GM12874 (cell line): ENCODE results near the gene TMEM134.

ENCODE experiments used
- CTCF ChIP-seq: IDR thresholded peaks from 2 replicates; pipeline ENCODE4 v1.5.1; 2011; ENCODE audit warnings: low read depth, mild to moderate bottlenecking, control low read depth, low read length, moderate library complexity; ENCODE audit not compliant: insufficient read depth

Gene TMEM134

GRCh38 chr11:67486481-67487195 lies 17.6 kb upstream of the TMEM134 start:
- TF ChIP-seq CTCF = no peak

DNA sequence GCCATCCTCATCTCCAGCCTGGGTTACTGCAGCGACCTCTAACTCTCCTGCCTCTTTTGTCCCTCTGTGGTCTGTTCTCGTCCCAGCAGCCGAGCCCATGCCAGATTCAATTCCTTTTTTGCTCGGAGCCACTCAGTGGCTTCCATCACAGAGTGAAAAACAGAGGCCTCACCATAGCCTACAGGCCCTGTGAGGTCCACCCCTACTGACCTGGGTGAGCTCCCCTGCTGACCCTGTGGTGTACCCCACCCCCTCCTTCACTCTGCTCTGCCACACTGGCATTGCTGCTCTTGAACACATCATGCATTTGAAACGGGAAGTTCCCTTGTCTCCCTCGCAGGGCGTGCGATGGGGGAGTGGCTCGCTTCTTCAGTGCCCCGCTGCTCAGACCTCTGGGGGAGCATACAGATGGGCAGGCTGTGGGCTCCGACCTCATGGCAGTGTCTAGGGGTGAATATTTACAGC lies 15.8 kb upstream of the TMEM134 start:
- no peak for TF ChIP-seq CTCF

GRCh38 chr11:67483831-67484665 lies 15.0 kb upstream of the TMEM134 start:
- no peak for TF ChIP-seq CTCF

- no peak for TF ChIP-seq CTCF
These were observed 14.1 kb upstream of the TMEM134 start, which contains the start of gene AIP for GRCh38 chr11:67482827-67483798. TSS of gene AIP (plus strand) at chr11:67483026. CDS start at chr11:67483159, 133 bp downstream.

DNA sequence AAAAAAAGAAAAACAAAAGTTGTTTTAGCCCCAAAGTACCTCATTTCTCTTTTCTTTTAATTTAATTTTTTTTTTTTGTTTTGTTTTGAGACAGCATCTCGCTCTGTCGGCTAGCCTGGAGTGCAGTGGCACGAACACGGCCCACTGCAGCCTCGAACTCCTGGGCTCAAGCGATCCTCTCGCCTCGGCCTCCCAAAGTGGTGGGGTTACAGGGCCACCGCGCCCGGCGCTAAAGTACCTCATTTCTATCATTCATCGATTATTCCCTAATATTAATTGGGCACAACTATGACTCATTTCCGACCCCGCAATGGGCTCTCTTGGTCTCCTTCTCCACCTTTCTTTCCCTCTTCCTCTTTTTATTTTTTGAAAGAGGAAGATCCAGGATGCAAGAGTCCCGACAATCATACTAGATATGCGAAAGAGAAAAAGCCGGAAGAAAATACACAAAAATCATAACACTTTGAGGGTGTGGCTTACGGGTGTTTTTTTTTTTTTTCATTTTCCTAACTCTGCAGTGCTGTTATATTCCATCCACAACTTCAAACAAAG lies 13.3 kb upstream of the TMEM134 start:
- TF ChIP-seq CTCF = no peak

GRCh38 chr11:67472882-67473281 lies 3.8 kb upstream of the TMEM134 start:
- TF ChIP-seq CTCF = no peak
